HepG2 (cell line): ENCODE data around the gene SPC24. TPM values are rescaled to one million over a fixed set of nuclear protein-coding genes. Genes with fewer than 3 reads are reported as not detected.

Source experiments
- ARNTL ChIP-seq: sonication (generic); formaldehyde crosslinking; IDR thresholded peaks from 2 replicates; pipeline ENCODE4 v1.4.0; 2020; ENCODE audit warnings: mild to moderate bottlenecking, missing genetic modification reagents
- CENPBD1 ChIP-seq: sonication (generic); formaldehyde crosslinking; IDR thresholded peaks from 2 replicates; pipeline ENCODE4 v1.8.0; 2022; ENCODE audit warnings: missing genetic modification reagents, low read depth, mild to moderate bottlenecking, borderline replicate concordance
- DPF2 ChIP-seq: sonication (generic); formaldehyde crosslinking; IDR thresholded peaks from 2 replicates; pipeline ENCODE4 v1.4.0; 2020; ENCODE audit warnings: mild to moderate bottlenecking, low read depth, missing genetic modification reagents, borderline replicate concordance
- EP300 ChIP-seq, 3 experiments: sonication (generic) in 1 of 3; formaldehyde crosslinking in 1 of 3; IDR thresholded peaks; 2 replicates each; pipeline versions ENCODE4 v1.5.1 to v1.6.1; 2011 to 2020; ENCODE audit warnings: low read depth in 2 of 3, low read length in 2 of 3, borderline replicate concordance in 1 of 3, improper control_type of control experiment in 1 of 3, mild to moderate bottlenecking in 1 of 3, missing genetic modification reagents in 1 of 3, moderate library complexity in 1 of 3
- GMEB1 ChIP-seq: sonication (generic); formaldehyde crosslinking; IDR thresholded peaks from 2 replicates; pipeline ENCODE4 v1.5.1; 2020; ENCODE audit warnings: missing genetic modification reagents, mild to moderate bottlenecking, borderline replicate concordance
- GZF1 ChIP-seq: sonication (generic); formaldehyde crosslinking; IDR thresholded peaks from 2 replicates; pipeline ENCODE4 v1.5.1; 2020; ENCODE audit warnings: mild to moderate bottlenecking, missing genetic modification reagents
- HES4 ChIP-seq: sonication (generic); formaldehyde crosslinking; IDR thresholded peaks from 2 replicates; pipeline ENCODE4 v1.9.0; 2021; ENCODE audit warnings: mild to moderate bottlenecking, missing genetic modification reagents, borderline replicate concordance
- MAFK ChIP-seq, 2 experiments: IDR thresholded peaks in 1 of 2; conservative IDR thresholded peaks in 1 of 2; 2 replicates each; pipeline ENCODE4 v1.6.1; 2011; ENCODE audit warnings: improper control_type of control experiment in 2 of 2, low read length in 2 of 2
- MLX ChIP-seq: IDR thresholded peaks from 2 replicates; pipeline ENCODE4 v1.6.1; 2016
- MTA1 ChIP-seq: sonication (generic); formaldehyde crosslinking; IDR thresholded peaks from 2 replicates; pipeline ENCODE4 v1.4.0; 2020; ENCODE audit warnings: missing genetic modification reagents, mild to moderate bottlenecking, borderline replicate concordance
- U2AF1 ChIP-seq: fragments of 200-400 bp; formaldehyde crosslinking; optimal IDR thresholded peaks from 2 replicates; pipeline ENCODE3; 2017; ENCODE audit warnings: mild to moderate bottlenecking, low read depth, low read length
- ZNF251 ChIP-seq: sonication (generic); formaldehyde crosslinking; IDR thresholded peaks from 2 replicates; pipeline ENCODE4 v1.9.0; 2021; ENCODE audit warnings: mild to moderate bottlenecking, missing genetic modification reagents
- ZNF253 ChIP-seq: sonication (generic); formaldehyde crosslinking; IDR thresholded peaks from 2 replicates; pipeline ENCODE4 v1.8.0; 2022; ENCODE audit warnings: mild to moderate bottlenecking, missing genetic modification reagents, borderline replicate concordance
- ZNF318 ChIP-seq: sonication (generic); formaldehyde crosslinking; IDR thresholded peaks from 2 replicates; pipeline ENCODE4 v1.4.0; 2020; ENCODE audit warnings: mild to moderate bottlenecking, missing genetic modification reagents
- ZSCAN12 ChIP-seq: sonication (generic); formaldehyde crosslinking; IDR thresholded peaks from 2 replicates; pipeline ENCODE4 v1.9.0; 2021; ENCODE audit warnings: mild to moderate bottlenecking, missing genetic modification reagents
- polyA plus RNA-seq, 8 experiments: library from polyadenylated mRNA; depleted of rRNA in 3 of 8; stranded (reverse) in 7 of 8; unstranded in 1 of 8; fragments of >200 nt; fragmentation: Illumina TruSeq in 4 of 8; extraction: Trizol in 4 of 8; gene quantifications; 2 replicates each; pipeline versions ENCODE4 v1.2.1 to v1.2.3, GENCODE V29; 2011 to 2016; ENCODE audit warnings: low read depth in 4 of 8, missing spikeins in 1 of 8, mixed read lengths in 1 of 8; ENCODE audit not compliant: insufficient read depth in 1 of 8
- total RNA-seq, 5 experiments: library from RNA; depleted of rRNA; stranded (reverse); fragments of >200 nt; fragmentation: Illumina TruSeq; extraction: Trizol; gene quantifications; 2 replicates each; pipeline ENCODE4 v1.2.3, GENCODE V29; 2016; ENCODE audit warnings: low read depth in 1 of 5

The SPC24 gene
- total and polyA plus RNA-seq, 2 of the 13 experiments (the other 11 are each of a cell fraction or from before 2014, with no cell fraction given) = 10.0 to 46.2 TPM

GRCh38 chr19:11137542-11138384 is 17.8 kb downstream of the SPC24 start (continued):
- TF ChIP-seq ZSCAN12 (no peak), ARNTL (CRISPR knock-in tag) (no peak), GMEB1 (CRISPR knock-in tag) (no peak), EP300 (IDR thresholded peaks at IDR 0.05; ENCODE audit: low read depth in 2 of 2, low read length in 2 of 2) (no peak), EP300 (CRISPR knock-in tag; IDR thresholded peaks at IDR 0.05; ENCODE audit: borderline replicate concordance) (no peak), CENPBD1 (CRISPR knock-in tag) (no peak), MAFK (conservative IDR thresholded peaks at IDR 0.05 in 1 of 2, IDR thresholded peaks at IDR 0.05 in 1 of 2; ENCODE audit: low read length in 2 of 2) (no peak), MLX (CRISPR knock-in tag) (no peak), U2AF1 (no peak), MTA1 (CRISPR knock-in tag) (no peak), DPF2 (CRISPR knock-in tag) (no peak), ZNF253 (CRISPR knock-in tag) (no peak), ZNF251 (CRISPR knock-in tag) (no peak), GZF1 (no peak), ZNF318 (CRISPR knock-in tag) (no peak), HES4 (CRISPR knock-in tag) (no peak)
